GM12875 (cell line): Measurements from ENCODE around the gene CCDC102A.

Experiments used
- H3K4me3 ChIP-seq: one replicate; pipeline ENCODE4 v1.5.1; 2011; ENCODE audit warnings: low read depth, low read length, control low read depth
- CTCF ChIP-seq: IDR thresholded peaks from 2 replicates; pipeline ENCODE4 v1.5.1; 2011; ENCODE audit warnings: low read depth, mild to moderate bottlenecking, control low read depth, inconsistent platforms, low read length, moderate library complexity, borderline replicate concordance; ENCODE audit not compliant: insufficient read depth

Gene CCDC102A

GRCh38 chr16:57472665-57473060 is 63.7 kb downstream of the CCDC102A start:
- no peak overlapping the region for H3K4me3 ChIP-seq

GRCh38 chr16:57471852-57472664 is 64.3 kb downstream of the CCDC102A start:
- TF ChIP-seq CTCF, result no peak
- no peak overlapping the region for H3K4me3 ChIP-seq

More at GRCh38 chr16:57472665-57473060, 63.7 kb downstream of the CCDC102A start:
- no peak for TF ChIP-seq CTCF

DNA sequence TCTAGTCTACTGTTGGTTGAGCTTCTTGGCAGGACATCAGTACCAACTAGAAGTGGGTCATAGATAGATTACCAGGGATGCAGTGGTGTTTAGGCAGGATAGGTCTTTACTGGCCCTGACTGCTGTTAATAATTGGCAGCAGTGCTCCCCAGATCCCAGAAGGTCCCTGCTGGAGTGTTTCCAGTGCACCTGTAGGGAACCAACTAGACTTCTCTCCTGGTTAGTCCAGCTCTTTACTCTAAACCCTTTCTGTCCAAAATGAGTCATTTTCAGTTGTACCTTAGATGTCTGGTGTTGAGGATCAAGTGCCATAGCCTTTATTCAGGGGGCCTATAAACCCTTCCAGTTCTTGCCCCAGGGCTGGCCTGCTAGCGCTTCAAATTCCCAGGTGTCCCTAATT is 65.2 kb downstream of the CCDC102A start:
- TF ChIP-seq CTCF, result no peak
- H3K4me3 ChIP-seq, result no peak overlapping the region

- no peak for TF ChIP-seq CTCF
- H3K4me3 ChIP-seq, result no peak overlapping the region
Observed at GRCh38 chr16:57470711-57471110, 65.7 kb downstream of the CCDC102A start.

DNA sequence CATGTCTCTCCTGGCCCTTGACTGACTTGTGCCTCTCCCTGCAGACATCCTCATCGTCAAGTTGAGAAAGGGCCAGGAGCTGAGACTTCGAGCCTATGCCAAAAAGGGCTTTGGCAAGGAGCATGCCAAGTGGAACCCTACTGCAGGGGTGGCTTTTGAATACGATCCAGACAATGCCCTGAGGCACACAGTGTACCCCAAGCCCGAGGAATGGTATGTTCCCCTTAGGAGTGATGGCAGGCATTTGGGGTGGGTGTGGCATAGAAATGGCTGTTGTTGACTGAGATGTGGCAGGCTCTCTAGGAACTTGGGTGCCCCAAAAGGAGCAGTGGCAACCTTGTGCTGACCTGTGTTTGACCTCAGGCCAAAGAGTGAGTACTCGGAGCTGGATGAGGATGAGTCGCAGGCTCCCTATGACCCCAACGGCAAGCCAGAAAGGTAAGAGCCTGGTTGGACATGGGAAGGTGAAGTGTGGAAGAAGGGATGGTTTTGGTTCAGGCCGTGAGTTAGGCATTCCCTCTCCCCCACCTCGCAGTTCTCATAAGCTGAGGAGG is 66.4 kb downstream of the CCDC102A start:
- no peak overlapping the region for H3K4me3 ChIP-seq
- TF ChIP-seq CTCF, result no peak

GRCh38 chr16:57469046-57469445 is 67.3 kb downstream of the CCDC102A start:
- no peak overlapping the region for H3K4me3 ChIP-seq
- TF ChIP-seq CTCF, result no peak

DNA sequence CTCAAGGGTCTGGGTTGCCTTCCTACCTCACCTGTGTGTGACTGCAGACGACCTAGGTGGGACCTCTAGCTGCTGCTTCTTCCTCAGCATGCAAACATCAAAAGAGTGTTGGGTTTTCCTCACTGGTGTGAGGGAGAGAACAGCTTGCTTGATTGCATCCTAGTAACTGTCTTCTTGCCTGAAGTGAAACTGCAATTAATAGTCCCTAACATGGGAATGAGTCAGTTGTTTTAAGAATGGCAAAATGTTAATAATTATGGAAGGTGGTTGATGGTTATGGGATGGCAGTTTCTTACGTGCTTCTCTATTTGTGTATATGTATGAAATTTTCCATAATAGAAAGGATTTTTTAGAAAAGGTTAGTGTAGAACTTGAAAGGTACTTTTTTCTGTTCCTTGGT is 68.0 kb downstream of the CCDC102A start:
- no peak overlapping the region for H3K4me3 ChIP-seq
- no peak for TF ChIP-seq CTCF
